Measurements from ENCODE around the gene ASCC1.
"Not testable (repeated sequence)": the region's sequence is repeated elsewhere in the genome, so short reads cannot be mapped to it uniquely, and the experiment has no call there.

The ASCC1 gene

DNA sequence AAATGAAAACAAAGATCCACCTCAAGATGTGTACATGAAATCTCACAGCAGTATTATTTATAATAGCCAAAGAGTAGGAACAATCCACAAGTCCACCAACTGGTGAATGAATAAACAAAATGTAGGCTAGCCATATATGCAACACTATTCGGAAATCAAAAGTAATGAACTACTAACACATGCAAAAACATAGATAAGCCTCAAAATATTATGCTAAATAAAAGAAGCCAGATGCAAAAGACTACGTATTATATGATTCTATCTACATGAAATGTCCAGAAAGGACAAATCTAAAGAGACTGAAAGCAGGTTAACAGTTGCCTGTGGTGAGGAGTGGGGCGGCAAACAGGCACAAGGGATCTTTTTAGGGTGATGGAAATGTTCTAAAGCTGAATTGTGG is 49.0 kb downstream of the ASCC1 start:
- no peak for DNase-seq

DNA sequence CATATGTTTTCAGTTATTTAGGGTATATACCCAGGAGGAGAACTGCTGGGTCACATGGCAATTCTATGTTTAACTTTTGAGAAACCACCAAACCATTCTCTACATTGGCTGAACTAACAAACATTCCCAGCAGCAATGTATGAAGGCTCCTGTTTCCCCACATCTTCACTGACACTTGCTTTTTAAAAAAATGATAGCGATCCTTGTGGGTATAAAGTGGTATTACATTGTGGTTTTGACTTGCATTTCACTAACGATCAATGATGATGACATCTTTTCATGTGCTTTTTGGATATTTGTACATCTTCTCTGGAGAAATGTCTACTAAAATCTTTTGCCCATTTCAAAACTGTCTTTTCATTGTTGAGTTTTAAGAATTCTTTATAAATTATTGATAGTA is 51.5 kb downstream of the ASCC1 start:
- DNase-seq: peak in 3 of 6 experiments; percentile 19 to 39 (median 25)

DNA sequence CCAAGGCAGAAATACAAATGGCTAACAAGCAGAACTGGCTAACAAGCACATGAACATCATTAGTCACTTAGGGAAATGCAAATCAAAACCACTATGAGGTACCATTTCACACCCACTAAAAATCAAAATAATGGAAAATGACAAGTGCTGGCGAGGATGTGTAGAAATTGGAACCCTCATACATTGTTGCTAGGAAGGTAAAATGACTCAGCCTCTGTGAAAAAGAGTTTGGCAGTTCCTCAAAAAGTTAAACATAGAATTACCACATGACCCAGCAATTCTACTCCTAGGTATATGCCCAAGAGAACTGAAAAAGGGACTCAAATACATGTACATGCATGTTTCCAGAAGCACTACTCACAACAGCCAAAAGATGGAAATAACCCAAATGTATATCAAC is 53.1 kb downstream of the ASCC1 start:
- no peak for DNase-seq

DNA sequence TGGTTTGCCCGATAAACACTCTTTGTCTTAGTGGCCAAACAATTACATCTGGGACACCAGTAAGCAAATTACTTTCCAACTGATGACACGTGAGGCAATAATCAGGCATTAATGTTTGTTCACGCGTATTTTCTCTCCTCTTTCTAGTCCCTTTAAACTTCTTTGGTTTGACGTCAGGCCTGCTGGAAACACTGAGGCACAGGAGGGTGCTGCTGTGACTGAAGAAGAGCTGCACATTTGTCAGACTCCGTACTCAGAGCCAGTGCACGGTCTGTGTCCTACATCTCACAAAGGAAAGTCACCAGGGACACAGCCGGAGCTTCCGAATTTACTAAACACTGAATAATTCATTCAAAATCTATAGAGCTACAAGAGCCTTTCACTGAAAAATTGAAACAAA is 57.9 kb downstream of the ASCC1 start:
- no peak for DNase-seq

DNA sequence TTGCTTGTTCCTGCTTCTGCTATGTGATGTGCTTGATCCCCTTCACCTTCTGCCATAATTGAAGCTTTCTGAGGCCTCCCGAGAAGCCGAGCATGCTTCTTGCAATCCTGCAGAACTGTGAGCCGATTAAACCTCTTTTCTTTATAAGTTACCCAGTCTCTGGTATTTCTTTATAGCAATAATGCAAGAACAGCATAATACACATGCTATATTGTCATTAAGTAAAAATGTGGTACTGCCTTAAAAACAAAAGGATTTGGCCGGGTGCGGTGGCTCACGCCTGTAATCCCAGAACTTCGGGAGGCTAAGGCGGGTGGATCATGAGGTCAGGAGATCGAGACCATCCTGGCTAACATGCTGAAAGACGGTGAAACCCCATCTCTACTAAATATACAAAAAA is 59.9 kb downstream of the ASCC1 start:
- no peak for DNase-seq

DNA sequence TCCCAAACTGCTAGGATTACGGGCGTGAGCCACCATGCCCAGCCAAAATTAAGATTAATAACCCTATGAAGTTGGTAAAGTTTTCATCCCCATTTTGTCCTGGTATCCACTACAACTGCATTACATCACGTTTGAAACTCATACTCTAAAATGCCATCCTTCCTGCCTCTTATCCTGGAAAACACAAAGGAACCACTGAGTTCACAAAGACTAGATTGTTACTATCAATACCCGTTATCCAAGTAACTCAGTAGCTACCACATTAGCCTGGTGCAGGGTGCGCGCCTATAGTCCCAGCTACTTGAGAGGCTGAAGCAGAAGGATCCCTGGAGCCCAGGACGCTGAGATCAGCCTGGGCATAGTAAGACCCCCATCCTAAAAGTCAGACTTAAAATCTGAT is 63.8 kb downstream of the ASCC1 start:
- no peak for DNase-seq

DNA sequence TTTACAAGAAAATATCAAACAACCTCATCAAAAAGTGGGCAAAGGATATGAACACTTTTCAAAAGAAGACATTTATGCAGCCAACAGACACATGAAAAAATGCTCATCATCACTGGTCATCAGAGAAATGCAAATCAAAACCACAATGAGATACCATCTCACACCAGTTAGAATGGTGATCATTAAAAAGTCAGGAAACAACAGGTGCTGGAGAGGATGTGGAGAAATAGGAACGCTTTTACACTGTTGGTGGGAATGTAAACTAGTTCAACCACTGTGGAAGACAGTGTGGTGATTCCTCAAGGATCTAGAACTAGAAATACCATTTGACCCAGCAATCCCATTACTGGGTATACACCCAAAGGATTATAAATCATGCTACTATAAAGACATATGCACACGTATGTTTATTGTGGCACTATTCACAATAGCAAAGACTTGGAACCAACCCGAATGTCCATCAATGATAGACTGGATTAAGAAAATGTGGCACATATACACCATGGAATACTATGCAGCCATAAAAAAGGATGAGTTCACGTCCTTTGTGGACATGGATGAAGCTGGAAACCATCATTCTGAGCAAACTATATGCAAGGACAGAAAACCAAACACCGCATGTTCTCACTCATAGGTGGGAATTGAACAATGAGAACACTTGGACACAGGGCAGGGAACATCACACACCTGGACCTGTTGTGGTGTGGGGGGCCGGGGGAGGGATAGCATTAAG is 65.2 kb downstream of the ASCC1 start:
- not testable (repeated sequence) for DNase-seq

DNA sequence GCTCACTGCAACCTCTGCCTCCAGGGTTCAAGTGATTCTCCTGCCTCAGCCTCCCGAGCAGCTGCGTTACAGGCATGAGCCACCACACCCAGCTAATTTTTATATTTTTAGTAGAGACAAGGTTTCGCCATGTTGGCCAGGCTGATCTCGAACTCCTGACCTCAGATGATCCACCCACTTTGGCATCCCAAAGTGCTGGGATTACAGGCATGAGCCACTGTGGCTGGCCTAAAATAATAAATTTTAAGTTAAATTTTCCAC is 68.8 kb downstream of the ASCC1 start:
- not testable (repeated sequence) for DNase-seq

DNA sequence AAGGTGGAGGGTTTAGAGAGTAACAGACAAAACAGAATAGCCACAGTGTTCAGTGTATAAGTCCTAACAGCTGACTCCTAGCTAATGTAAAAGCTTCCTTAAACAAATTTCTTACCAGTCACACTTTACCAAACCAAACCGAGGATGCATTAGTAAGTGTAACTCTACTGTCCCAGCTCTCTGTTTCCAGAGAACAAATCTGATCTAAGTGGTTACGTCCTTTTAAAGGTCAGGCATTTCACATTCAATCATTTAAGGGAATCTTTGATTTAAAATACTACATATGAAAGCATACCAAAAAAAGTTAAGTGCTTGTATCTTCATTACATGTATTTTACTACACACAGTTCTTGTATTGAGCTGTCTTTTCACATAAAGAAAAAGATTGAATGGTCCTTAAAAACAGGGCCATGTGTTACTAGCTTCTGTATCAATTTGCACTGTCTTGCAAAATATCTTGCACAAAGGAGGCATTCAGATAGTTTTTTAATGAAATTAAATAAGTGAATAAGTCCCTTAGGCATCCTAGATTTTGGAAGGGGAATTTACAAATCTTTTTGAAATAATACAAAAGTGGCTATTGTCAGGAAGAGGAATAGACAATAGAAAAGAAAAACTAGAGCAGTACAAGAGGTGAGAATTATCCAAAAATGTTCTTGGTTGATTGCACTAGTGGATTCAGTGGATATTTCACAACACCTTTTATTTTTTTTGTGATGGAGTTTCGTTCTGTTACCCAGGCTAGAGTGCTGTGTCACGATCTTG is 69.3 kb downstream of the ASCC1 start:
- DNase-seq: no peak

DNA sequence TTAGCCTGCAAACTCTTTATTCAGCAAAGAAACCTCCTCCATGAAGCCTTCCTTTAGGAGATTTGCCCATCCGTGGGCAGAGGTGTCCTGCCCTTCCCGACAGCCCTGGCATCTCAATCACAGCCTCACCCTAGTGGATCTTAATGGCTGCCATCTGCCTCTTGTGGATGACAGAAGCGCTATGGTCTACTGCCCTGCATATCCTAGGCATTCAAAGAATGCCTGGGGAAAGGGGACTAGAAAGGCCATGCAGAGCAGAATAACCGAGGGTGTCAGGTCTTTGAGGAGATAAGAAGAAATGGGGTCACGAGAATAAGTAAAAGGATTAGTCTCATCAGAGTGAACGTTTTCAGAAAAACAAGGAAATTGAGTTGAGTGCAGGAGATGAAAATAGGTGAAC is 70.0 kb downstream of the ASCC1 start:
- no peak for DNase-seq

DNA sequence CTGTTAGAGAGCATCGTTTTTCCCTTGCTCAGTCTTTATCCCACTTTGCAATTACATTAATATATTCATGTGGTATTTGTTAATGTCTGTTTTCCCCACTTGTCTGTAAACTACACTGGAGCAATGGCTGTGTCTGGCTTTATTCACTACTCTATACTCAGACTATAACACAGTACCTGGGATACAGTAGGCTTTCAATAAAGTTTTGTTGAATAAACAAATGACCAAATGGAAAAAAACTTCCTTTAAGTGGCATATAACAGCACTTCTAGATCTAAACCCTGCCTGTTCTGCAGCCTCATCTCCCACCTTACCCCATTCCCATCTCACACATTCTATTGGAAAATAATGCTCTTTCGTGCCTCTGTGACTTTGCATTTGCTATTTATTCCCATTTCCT is 70.4 kb downstream of the ASCC1 start:
- no peak for DNase-seq

DNA sequence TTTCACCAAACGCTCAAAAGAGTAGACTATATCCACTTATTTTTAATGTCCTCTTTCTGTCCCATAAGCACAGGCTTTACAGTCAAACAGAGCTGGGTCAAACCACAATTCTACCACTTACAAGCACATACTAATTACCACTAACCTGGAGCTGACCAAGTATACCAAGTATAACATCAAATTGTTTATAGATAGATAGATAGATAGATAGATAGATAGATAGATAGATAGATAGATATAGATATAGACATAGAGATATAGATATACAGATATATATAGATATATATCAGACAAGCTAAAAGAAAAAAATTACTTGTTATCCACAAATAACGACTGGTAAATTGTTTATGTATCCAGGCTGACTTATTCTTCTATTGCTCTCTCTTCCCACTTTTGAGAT is 75.2 kb downstream of the ASCC1 start:
- no peak for DNase-seq

DNA sequence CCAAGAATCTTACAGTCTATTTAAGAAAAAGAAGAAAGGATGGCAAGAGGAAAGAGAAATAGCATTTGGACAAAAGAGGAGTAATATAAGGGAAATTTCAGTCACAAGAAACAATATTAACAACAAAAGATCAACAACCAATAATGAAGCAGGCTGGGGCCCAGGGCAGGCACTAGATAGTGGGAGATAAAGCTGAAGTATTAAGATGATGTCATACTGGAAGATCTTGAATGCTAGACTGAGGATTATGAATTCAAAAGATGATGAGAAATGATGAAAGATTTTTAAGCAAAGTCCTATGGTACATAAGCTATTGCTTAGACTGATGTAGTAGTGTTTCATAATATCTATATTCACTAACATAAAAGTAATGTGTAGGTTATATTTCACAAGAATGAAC is 75.9 kb downstream of the ASCC1 start:
- no peak for DNase-seq

DNA sequence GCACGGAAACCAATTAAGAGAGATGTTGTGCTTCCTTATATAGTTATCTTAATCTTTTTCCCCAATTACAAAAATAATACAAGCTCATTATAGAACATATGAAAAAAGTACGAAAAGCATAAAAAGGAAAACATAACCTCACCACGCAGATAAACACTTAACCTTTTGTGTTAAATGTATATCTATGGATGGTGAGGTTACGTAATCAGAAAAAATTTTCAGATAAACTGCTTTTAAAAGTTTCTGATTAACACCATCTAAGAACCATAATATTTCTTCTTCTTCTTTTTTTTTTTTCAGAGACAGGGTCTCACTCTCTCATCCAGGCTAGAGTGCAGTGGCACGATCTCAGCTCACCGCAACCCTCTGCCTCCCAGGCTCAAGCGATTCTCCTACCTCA is 78.5 kb downstream of the ASCC1 start:
- DNase-seq: no peak

DNA sequence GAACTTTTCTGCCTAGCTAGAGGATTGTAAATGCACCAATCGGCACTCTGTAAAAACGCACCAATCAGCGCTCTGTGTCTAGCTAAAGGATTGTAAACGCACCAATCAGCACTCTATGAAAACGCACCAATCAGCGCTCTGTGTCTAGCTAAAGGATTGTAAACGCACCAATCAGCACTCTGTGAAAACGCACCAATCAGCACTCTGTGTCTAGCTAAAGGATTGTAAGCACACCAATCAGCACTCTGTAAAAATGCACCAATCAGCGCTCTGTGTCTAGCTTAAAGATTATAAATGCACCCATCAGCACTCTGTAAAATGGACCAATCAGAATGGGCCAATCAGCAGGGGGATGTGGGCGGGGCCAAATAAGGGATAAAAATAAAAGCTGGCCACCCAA is 79.9 kb downstream of the ASCC1 start:
- DNase-seq: not testable (repeated sequence)

DNA sequence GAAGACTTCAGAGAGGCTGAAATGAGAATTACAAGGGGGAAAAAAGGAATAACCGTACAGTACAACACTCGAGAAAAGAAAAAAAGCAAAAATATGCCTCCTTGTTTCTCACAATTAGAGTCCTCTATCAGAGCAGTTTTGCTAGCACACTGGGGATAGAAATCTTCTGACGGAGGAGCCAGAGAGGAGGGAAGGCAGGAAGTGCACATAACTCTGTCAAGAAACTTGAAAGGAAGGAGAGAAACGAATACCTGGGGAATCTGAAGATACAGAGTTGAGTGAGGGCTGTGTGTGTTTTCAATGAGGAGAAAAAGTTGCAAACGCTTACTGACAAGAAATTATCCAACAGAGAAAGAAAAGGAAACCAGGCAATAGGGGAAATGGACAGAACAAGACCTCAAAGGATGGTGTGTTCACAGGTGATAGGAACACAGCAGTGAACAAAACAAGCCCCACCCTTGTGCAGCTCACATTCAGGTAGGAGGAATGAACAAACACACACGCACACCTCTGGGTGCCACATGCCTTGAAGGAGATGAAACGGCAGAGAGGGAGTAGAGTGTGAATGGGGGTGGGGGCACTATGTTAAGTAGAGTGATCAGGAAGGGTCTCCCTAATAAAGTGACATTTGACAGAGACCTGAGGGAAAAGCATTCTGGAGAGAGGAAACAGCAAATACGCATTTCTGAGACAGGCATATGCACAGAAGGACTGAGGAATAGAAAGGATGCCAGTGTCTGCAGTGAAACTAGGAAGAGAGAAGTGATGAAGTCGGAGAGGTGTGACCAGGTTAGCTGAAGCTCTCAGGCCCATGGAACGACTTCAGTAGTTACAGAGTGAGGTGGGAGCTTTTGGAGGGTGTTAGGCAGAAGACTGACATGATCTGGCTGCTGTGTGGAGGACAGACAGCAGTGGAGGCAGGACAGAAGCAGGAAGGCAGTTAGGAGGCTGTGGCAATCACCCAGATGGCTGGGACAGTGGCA is 81.0 kb downstream of the ASCC1 start:
- DNase-seq: peak in 3 of 6 experiments; percentile 36 to 73 (median 62)

DNA sequence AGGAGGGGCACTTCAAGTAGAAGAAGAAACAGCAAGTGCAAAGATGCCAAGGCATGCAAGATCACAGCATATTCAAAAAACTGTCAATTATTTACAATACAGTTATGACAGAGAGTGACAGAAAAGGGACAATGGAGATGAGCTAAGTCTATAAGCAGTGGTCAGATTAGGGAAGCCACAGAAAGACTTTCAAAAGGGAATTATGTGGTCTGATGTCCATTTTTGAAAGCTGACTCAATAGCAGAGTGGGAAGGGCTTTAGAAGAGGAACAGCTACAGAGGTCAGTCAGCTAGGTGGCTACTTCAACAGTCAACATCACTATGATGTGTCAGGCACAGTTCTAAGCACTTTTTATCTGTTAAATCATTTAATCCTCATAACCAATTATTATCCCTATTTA is 82.6 kb downstream of the ASCC1 start:
- no peak for DNase-seq

DNA sequence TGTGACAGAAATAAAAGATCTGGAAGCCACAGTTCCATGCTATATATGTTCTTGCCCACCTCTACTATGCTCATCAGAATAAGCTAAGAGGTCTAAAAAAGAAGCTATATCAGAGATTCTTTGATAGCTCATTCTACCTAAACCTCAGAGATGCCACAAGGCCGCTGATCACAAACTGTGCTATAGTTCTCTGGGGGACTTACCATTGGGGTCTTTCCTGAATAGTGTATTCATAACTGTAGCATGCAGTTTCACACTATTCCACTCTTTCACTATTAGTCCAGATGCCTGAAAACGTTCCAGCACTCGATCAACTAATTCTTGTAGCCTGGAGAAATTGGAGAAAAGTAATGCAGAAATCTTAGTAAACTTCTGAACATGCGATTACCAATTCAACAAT is 83.2 kb downstream of the ASCC1 start:
- DNase-seq: no peak

DNA sequence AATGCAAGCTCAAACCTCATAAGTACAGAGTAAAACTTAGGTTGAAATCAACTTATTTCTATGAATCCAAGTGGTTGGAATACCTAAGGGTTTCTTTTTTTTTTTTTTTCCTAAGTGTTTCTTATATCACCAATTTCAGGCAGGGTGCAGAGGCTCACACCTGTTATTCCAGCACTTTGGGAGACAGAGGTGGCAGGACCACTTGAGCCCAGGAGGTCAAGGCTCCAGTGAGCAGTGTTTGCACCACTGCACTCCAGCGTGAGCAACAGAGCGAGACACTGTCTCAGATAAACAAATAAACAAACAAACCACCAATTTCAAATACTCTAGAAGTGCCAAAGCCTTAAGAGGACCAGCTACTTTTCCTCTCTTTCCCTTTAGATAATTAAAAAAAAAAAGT is 88.5 kb downstream of the ASCC1 start:
- DNase-seq: no peak

DNA sequence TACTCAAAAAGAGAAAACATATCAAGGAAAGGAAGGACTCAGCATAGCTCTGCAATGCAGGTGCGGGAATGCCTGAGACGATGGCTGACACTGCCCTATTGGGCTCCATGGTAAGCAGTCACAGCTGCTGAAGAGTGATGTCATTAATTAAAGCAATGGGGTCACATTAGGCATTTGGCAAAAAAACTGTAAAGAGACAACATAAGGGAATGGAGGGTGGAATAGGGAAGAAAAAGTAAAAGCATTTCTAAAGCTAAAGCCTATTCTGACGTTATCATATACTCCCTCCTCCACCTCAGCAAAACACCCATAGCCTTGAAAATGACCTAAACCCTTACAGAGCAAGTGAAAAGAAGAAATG is 89.2 kb downstream of the ASCC1 start:
- no peak for DNase-seq

DNA sequence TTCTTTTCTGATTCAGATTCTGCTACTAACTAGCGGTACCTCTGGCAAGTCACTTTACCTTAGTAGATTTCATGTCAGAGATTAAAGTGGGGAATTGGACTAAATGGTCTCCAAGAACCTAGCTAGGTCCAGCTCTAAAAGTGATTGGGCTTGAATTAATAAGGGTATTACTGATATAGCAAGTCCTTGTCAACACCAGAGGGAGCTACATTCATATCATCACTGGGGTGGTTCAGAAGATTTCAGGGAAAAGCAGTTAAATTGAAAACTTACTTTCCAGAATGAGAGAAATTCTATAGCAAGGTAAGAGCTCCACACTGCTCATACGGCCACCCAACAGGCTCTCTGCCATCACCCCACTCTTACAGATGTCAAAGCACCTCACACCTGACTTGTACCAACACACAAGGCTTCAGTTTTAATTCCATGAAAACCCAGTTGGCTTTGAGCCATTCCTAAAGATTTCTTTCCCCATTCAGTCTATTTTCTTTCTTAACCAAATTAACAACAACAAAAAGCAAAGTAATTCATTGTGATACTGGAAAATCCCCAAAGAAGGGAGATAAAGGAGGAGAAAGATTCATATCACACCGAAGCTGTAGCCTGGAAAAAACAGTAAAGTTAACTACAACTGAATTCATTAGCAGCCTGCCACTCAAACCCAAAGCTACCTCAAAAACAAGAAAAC is 89.7 kb downstream of the ASCC1 start:
- DNase-seq: peak in 1 of 6 experiments; percentile 21

DNA sequence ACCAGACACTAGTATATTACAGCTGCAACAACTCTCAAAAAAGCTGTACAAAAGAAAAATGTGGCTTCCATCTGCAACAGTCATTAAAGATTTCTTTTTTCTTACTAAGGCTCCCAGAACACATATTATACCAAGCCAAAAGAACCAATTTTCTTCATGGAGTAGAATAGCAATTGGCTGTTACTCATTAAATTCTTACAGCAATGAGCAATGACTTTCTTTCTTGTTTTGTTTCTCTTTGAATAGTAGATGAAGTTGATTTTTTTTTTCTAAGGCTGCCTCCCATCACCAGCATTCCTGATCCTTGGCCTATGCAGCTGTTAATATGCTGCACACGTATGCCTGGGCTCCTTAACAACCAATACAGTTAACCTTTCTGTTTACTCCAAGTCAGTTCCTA is 91.1 kb downstream of the ASCC1 start:
- no peak for DNase-seq

DNA sequence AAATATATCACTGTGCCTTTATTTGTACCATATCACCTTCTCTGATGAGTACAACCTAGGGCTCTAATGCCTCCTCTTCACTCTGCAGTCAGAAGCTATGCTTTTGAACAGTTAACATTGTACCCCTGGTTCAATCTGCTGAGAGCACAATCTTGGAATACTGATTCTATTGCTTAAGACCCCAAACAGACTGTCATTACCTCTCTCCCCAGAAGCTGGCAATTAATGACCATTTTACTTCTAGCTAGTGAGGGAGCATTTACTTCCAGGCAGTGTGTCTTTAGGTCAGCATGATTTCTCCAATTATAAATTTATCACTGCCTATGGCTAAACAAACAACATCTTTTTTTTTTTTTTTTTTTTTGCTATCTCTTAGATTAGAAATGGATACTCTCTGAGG is 91.7 kb downstream of the ASCC1 start:
- no peak for DNase-seq
